ENCODE results near the gene SF3B5.
"Not testable (repeated sequence)": the region's sequence is repeated elsewhere in the genome, so short reads cannot be mapped to it uniquely, and the experiment has no call there.

The SF3B5 gene

DNA sequence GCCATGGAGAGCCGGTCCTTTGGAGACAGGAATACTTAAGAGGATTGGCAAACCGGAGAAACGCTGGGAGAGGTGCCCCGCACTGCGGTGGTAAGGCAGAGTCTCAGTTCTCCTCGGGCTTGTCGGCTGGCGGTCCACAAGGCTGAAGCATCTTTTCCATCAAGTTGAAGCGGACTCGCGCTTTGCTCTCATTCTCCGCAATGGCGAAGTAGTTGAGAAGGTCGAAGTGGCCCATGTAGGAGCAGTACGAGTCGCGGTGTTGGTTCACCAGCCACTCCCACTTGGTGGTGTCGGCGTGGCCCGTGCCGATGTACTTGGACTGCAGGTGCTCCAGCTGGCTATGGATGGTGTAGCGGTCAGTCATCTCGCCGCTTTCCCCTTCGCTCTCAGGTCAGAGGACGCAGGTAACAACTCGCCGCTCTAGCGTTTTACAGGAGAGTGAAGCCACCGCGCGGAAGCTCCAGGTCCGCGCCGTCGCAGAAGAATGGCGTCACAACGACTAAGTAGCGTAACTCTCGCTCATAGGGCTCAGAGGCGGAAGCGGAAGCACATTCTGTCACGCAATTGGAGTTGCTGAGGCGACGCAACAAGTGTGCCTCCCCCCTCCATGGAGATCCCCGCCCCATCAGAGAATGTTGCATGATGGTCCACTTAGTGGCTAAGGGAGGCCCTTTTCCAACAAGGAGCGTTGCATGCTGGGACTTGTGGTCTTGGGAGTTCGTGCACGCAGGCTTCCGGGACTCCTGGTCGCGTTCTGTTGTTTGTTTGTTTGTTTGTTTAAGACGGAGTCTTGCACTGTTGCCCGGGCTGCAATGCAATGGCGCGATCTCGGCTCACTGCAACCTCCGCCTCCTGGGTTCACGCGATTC lies at the start of gene SF3B5:
Gene SF3B5, minus strand, starts transcription at position 440 of the 869 bp plus-strand sequence. Its CDS starts 76 bp downstream, at position 364.
- Mint-ChIP-seq H3K4me3 (peak within 1 kb of the TSS; percentile 97), H3K27me3 (peaks cover 3% of the 10 kb centered on the region), H3K4me1 (peaks cover 38% of the 10 kb centered on the region), H3K9me3 (no peaks in the 10 kb centered on the region), H3K27ac (peak within 1 kb of the TSS; percentile 97), H3K36me3 (ENCODE audit: low read depth) (peaks cover 21% of the 10 kb centered on the region)
- ATAC-seq, result peak; percentile 99
- DNase-seq, result peak; percentile 97

- H3K4me1 Mint-ChIP-seq, result peaks cover 8% of the 10 kb centered on the region
- H3K4me3 Mint-ChIP-seq, result no peak overlapping the region
- H3K9me3 Mint-ChIP-seq, result no peaks in the 10 kb centered on the region
- peaks cover 2% of the 10 kb centered on the region for H3K36me3 Mint-ChIP-seq (ENCODE audit: low read depth)
- no peak for DNase-seq
- H3K27ac Mint-ChIP-seq, result no peak overlapping the region
- no peak for ATAC-seq
- peaks cover 4% of the 10 kb centered on the region for H3K27me3 Mint-ChIP-seq
Measured at GRCh38 chr6:144144996-144145395, 49.6 kb upstream of the SF3B5 start.

- Mint-ChIP-seq H3K9me3 (no peaks in the 10 kb centered on the region), H3K4me3 (no peak overlapping the region), H3K27ac (no peak overlapping the region), H3K27me3 (peaks cover 4% of the 10 kb centered on the region), H3K36me3 (ENCODE audit: low read depth) (no peaks in the 10 kb centered on the region), H3K4me1 (no peaks in the 10 kb centered on the region)
- ATAC-seq (no peak), DNase-seq (no peak)
Measured at GRCh38 chr6:144143878-144144277, 48.5 kb upstream of the SF3B5 start.

GRCh38 chr6:144143106-144143505 lies 47.7 kb upstream of the SF3B5 start:
- Mint-ChIP-seq H3K36me3 (ENCODE audit: low read depth) (no peaks in the 10 kb centered on the region), H3K27me3 (peaks cover 4% of the 10 kb centered on the region), H3K4me1 (no peaks in the 10 kb centered on the region), H3K9me3 (no peaks in the 10 kb centered on the region), H3K4me3 (no peak overlapping the region), H3K27ac (no peak overlapping the region)
- DNase-seq (no peak), ATAC-seq (no peak)

- no peak overlapping the region for H3K27ac Mint-ChIP-seq
- DNase-seq (no peak), ATAC-seq (no peak)
- no peak overlapping the region for H3K4me3 Mint-ChIP-seq
- peaks cover 4% of the 10 kb centered on the region for H3K27me3 Mint-ChIP-seq
- H3K9me3 Mint-ChIP-seq, result no peaks in the 10 kb centered on the region
- H3K4me1 Mint-ChIP-seq, result no peaks in the 10 kb centered on the region
- H3K36me3 Mint-ChIP-seq (ENCODE audit: low read depth), result no peaks in the 10 kb centered on the region
Measured at GRCh38 chr6:144141470-144141869, 46.1 kb upstream of the SF3B5 start.

DNA sequence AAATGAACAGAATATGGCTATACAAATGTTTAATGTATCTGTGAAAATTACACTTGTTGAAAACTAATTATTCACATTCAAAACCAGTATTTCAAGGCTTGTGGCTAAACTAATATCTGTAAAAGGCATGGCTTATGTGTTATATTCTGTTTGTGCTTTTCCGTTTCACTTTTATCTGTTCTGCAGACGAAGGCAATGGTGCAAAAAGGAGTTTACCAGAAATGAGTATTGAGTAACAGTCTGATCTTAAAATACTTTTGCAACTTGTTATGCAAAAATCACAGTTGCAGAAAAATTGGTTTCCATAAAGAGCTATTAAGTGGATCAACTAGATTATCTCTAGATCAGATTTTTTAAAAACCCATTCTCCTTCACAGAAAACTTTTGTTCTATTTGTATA lies 45.5 kb upstream of the SF3B5 start:
- no peak overlapping the region for H3K27ac Mint-ChIP-seq
- H3K27me3 Mint-ChIP-seq, result peaks cover 4% of the 10 kb centered on the region
- H3K36me3 Mint-ChIP-seq (ENCODE audit: low read depth), result no peaks in the 10 kb centered on the region
- H3K4me1 Mint-ChIP-seq, result no peaks in the 10 kb centered on the region
- no peak overlapping the region for H3K4me3 Mint-ChIP-seq
- ATAC-seq (no peak), DNase-seq (no peak)
- no peaks in the 10 kb centered on the region for H3K9me3 Mint-ChIP-seq

- Mint-ChIP-seq H3K9me3 (no peaks in the 10 kb centered on the region), H3K27ac (no peak overlapping the region), H3K36me3 (ENCODE audit: low read depth) (no peaks in the 10 kb centered on the region), H3K4me1 (no peaks in the 10 kb centered on the region), H3K4me3 (no peak overlapping the region), H3K27me3 (peaks cover 4% of the 10 kb centered on the region)
- no peak for ATAC-seq
- no peak for DNase-seq
Measured at GRCh38 chr6:144139817-144140216, 44.4 kb upstream of the SF3B5 start.

GRCh38 chr6:144138542-144138941 lies 43.2 kb upstream of the SF3B5 start:
- ATAC-seq, result no peak
- no peak overlapping the region for H3K27ac Mint-ChIP-seq
- DNase-seq, result no peak
- H3K4me1 Mint-ChIP-seq, result no peaks in the 10 kb centered on the region
- H3K9me3 Mint-ChIP-seq, result no peaks in the 10 kb centered on the region
- H3K4me3 Mint-ChIP-seq, result no peak overlapping the region
- peaks cover 7% of the 10 kb centered on the region for H3K27me3 Mint-ChIP-seq
- H3K36me3 Mint-ChIP-seq (ENCODE audit: low read depth), result no peaks in the 10 kb centered on the region

DNA sequence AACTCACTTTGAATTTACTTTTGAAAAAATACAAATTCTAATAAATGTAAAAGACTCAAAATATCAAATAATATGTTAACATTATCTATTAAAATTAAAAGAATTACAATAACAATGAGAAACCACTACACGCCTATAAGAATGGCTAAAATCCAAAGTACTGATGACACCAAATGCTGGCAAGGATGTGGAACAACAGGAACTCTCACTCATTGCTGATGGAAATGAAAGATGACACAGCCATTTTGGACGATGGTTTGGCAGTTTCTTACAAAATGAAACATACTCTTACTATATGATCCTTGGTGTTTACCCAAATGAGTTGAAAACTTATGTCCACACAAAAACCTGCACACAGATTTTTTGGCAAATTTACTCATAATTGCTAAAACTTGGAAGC lies 39.4 kb upstream of the SF3B5 start:
- H3K36me3 Mint-ChIP-seq (ENCODE audit: low read depth), result no peaks in the 10 kb centered on the region
- ATAC-seq, result no peak
- H3K27me3 Mint-ChIP-seq, result peaks cover 7% of the 10 kb centered on the region
- no peak overlapping the region for H3K27ac Mint-ChIP-seq
- peaks cover 29% of the 10 kb centered on the region for H3K4me1 Mint-ChIP-seq
- DNase-seq, result no peak
- H3K4me3 Mint-ChIP-seq, result no peak overlapping the region
- H3K9me3 Mint-ChIP-seq, result no peaks in the 10 kb centered on the region

DNA sequence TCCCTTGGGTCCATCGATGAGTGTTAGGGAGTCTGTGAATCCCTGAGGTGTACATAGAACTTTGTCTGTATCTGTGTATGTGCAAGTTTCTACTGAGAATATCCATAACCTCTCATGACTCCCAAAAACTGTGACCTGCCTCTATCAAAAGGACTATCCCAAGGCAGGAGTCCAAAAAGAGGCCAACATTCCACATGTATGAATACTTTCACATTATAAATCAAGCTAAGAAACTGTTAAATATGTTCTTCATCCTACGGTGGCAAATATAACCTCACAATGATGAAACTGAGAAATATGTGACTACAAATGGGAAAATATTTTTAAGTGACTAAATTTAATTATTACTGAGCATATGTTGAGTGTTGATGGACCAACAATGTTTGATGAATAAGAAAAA lies 38.8 kb upstream of the SF3B5 start:
- Mint-ChIP-seq H3K9me3 (no peaks in the 10 kb centered on the region), H3K36me3 (ENCODE audit: low read depth) (no peaks in the 10 kb centered on the region), H3K4me3 (no peak overlapping the region), H3K27me3 (peaks cover 7% of the 10 kb centered on the region), H3K4me1 (peaks cover 33% of the 10 kb centered on the region), H3K27ac (no peak overlapping the region)
- ATAC-seq (no peak), DNase-seq (no peak)

DNA sequence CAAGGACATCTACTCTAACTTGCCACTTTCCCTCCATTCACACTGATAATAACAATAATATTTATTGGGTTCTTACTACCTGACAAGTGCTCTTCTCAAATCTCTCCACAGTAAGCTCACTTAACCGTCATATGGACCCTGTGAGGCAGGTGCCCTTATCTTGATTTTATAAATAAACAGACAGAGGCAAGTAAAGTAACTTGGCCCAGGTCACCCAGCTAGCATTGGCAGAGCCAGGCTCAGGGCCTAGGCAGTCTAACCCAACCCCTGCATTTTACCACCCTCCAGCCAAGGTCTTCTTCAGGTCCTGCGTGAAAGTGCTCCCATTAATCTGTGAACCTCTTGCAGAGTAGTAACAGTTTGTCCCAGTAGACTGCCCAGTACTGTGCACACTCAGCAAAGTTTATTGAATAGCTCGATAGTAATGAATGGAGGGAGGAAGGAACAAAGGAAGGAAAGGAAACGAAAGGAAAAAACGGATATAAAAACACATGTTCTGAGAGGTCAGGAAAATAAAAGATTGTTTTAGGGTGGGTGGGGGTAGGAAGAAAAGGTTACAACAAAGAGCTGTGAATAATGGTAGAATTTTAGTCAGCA lies 38.0 kb upstream of the SF3B5 start:
- no peak overlapping the region for H3K27ac Mint-ChIP-seq
- no peaks in the 10 kb centered on the region for H3K36me3 Mint-ChIP-seq (ENCODE audit: low read depth)
- no peak for DNase-seq

DNA sequence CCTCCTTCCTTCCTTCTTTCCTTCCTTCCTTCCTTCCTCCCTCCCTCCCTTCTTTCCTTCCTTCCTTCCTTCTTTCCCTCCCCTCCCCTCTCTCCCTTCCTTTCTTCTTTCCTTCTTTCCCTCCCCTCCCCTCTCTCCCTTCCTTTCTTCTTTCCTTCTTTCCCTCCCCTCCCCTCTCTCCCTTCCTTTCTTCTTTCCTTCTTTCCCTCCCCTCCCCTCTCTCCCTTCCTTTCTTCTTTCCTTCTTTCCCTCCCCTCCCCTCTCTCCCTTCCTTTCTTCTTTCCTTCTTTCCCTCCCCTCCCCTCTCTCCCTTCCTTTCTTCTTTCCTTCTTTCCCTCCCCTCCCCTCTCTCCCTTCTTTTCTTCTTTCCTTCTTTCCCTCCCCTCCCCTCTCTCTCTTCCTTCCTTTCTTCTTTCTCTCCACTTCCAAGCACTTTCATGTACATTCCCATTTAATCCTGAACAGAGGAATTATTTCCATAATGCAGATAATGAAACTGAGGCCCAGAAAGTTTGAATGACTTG lies 36.9 kb upstream of the SF3B5 start:
- H3K9me3 Mint-ChIP-seq; H3K36me3 Mint-ChIP-seq (ENCODE audit: low read depth); H3K27ac Mint-ChIP-seq; H3K4me3 Mint-ChIP-seq; DNase-seq; ATAC-seq: not testable (repeated sequence)
- H3K4me1 Mint-ChIP-seq, result peaks cover 36% of the 10 kb centered on the region
- H3K27me3 Mint-ChIP-seq, result peaks cover 10% of the 10 kb centered on the region

More for the DNA sequence above, 38.0 kb upstream of the SF3B5 start:
- H3K4me1 Mint-ChIP-seq, result peaks cover 36% of the 10 kb centered on the region
- H3K9me3 Mint-ChIP-seq, result no peaks in the 10 kb centered on the region
- H3K4me3 Mint-ChIP-seq, result no peak overlapping the region
- ATAC-seq, result no peak
- peaks cover 9% of the 10 kb centered on the region for H3K27me3 Mint-ChIP-seq

- peak overlapping the region; percentile 64 for H3K4me3 Mint-ChIP-seq
- no peaks in the 10 kb centered on the region for H3K36me3 Mint-ChIP-seq (ENCODE audit: low read depth)
- DNase-seq (no peak), ATAC-seq (peak; percentile 96)
- no peaks in the 10 kb centered on the region for H3K9me3 Mint-ChIP-seq
- H3K27ac Mint-ChIP-seq, result peak overlapping the region; percentile 94
- H3K27me3 Mint-ChIP-seq, result peaks cover 12% of the 10 kb centered on the region
- H3K4me1 Mint-ChIP-seq, result peaks cover 36% of the 10 kb centered on the region
Measured at GRCh38 chr6:144131248-144131709, 35.9 kb upstream of the SF3B5 start.

DNA sequence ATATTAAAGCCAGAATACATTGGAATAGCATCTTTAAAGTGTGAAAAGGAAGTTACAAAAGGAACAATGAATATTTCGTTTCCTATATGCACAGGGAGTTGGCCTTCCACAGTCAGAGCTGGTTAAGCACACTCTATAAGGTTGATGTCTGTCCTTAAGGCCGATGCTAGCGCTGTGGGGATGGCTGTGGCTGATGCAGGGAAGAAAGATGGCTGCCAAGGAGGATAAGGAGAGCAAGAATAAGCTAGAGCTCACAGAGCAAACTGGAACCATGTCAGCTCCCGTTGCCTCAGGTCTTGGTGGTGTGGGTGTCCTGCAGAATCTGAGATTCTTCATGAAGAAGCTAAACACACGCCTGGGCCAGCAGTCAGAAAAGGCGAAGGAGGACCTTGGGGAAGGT lies 34.1 kb upstream of the SF3B5 start:
- no peak overlapping the region for H3K4me3 Mint-ChIP-seq
- no peaks in the 10 kb centered on the region for H3K9me3 Mint-ChIP-seq
- DNase-seq (no peak), ATAC-seq (no peak)
- H3K27me3 Mint-ChIP-seq, result peaks cover 12% of the 10 kb centered on the region
- H3K36me3 Mint-ChIP-seq (ENCODE audit: low read depth), result no peaks in the 10 kb centered on the region
- H3K27ac Mint-ChIP-seq, result no peak overlapping the region
- peaks cover 36% of the 10 kb centered on the region for H3K4me1 Mint-ChIP-seq

DNA sequence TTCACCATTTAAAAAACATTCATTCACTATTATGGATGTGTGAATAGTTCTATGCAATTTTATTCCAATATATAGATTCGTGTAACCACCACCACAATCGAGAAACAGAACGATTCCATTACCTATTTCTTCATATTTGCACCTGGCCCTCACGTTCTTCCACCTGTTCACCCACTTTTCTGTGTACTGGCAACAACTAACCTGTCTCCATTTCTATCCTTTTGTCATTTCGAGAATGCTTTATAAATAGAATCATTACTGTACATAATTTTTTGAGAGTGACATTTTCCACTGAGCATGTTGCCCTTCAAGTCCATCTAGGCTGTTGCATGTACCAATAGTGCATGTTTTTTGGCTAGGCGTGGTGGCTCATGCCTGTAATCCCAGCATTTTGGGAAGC lies 31.7 kb upstream of the SF3B5 start:
- Mint-ChIP-seq H3K9me3 (no peaks in the 10 kb centered on the region), H3K4me1 (peaks cover 26% of the 10 kb centered on the region), H3K36me3 (ENCODE audit: low read depth) (no peaks in the 10 kb centered on the region), H3K27ac (no peak overlapping the region), H3K4me3 (no peak overlapping the region), H3K27me3 (peaks cover 5% of the 10 kb centered on the region)
- DNase-seq (no peak), ATAC-seq (no peak)
